ENCODE measurements around the gene TMEM88. TPM values are rescaled to one million over a fixed set of nuclear protein-coding genes. Genes with fewer than 3 reads are reported as not detected.
"Not testable (repeated sequence)": the region's sequence is repeated elsewhere in the genome, so short reads cannot be mapped to it uniquely, and the experiment has no call there.

Gene TMEM88
- total RNA-seq, 1 donor from 2014 or later: not detected

DNA sequence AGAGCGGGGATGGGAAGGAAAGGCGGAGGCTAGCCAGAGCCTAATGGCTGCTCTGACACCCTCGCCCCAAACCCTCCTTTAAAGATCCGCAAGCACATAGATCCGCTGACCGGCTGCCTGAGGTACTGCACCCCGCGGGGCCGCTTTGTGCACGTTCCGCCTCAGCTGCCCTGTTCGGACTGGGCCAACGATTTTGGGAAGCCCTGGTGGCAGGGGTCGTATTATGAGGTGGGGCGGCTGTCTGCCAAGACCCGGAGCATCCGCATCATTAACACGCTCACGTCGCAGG lies 3.6 kb downstream of the TMEM88 start:
- FAIRE-seq (no peak), DNase-seq (ENCODE audit: low read depth) (no peak)
- TF ChIP-seq, protein P1, sequence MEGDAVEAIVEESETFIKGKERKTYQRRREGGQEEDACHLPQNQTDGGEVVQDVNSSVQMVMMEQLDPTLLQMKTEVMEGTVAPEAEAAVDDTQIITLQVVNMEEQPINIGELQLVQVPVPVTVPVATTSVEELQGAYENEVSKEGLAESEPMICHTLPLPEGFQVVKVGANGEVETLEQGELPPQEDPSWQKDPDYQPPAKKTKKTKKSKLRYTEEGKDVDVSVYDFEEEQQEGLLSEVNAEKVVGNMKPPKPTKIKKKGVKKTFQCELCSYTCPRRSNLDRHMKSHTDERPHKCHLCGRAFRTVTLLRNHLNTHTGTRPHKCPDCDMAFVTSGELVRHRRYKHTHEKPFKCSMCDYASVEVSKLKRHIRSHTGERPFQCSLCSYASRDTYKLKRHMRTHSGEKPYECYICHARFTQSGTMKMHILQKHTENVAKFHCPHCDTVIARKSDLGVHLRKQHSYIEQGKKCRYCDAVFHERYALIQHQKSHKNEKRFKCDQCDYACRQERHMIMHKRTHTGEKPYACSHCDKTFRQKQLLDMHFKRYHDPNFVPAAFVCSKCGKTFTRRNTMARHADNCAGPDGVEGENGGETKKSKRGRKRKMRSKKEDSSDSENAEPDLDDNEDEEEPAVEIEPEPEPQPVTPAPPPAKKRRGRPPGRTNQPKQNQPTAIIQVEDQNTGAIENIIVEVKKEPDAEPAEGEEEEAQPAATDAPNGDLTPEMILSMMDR (IDR thresholded peaks at IDR 0.05; ENCODE audit: insufficient read depth, low read length, severe bottlenecking): peak; percentile 49
- Histone ChIP-seq H3K36me3 (ENCODE audit: control insufficient read depth, insufficient read depth, low read length) (peaks cover 8% of the 10 kb centered on the region), H3K4me3 (ENCODE audit: low read depth, low read length) (peak overlapping the region; percentile 56), H3K27me3 (ENCODE audit: control insufficient read depth, insufficient read depth, low read length) (no peaks in the 10 kb centered on the region)

DNA sequence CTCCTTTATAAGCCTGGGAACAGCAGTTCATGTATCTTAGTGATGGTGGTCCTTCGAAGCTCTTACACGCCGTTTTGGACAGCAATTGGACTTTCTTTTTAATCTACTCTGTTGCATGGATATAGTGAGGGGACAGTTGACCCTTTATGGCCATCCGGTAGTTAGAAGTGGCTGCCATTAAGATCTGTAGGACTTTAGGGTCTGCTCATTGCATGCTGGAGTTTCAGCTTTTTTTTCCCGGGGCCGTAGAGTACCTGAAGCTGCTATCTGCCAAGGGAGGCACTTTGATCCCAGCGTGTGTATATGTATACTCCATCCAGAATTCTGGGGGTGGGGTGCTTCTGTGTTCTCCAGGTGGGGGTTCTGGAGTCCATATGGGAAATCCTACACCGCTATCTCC lies 4.2 kb downstream of the TMEM88 start:
- Histone ChIP-seq H3K27me3 (ENCODE audit: control insufficient read depth, insufficient read depth, low read length) (no peaks in the 10 kb centered on the region), H3K4me3 (ENCODE audit: low read depth, low read length) (no peak overlapping the region), H3K36me3 (ENCODE audit: control insufficient read depth, insufficient read depth, low read length) (peaks cover 7% of the 10 kb centered on the region)
- FAIRE-seq: no peak
- TF ChIP-seq, protein P1 (IDR thresholded peaks at IDR 0.05; ENCODE audit: insufficient read depth, low read length, severe bottlenecking): no peak
- no peak for DNase-seq (ENCODE audit: low read depth)

DNA sequence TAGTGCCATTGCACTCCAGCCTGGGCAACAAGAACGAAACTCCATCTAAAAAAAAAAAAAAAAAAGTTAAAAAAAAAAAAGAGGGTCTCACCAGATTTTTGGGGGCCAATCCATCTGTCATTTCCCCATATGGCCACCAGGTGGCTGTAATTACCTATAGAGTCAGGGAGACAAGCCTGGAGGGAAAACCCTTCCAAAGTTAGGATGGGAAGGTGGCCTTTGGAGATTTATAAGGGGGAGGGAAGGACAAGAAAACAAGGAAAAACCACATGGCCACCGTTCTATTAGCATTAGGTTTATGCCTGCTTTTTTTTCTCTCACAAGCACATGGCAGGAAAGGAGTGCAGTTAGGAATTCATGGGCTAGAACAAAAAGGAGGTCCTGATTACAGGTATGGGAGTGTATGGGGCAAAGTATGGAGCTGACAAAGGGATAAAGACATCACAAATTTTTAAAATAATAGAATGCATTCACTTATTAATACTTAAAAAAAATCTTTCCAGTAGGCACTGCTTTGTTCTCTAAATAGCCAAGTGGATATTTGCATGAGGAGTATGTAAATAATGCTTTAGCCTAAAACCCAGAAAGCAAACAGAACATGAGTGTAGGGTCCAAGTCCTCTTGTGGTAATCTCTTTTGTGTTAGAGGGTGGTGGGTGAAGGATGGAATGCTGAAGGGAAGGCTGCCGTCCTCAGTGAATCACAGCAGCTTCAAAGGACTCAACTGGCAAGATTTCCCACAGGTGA lies 8.0 kb downstream of the TMEM88 start:
- DNase-seq (ENCODE audit: low read depth): peak; percentile 42
- Histone ChIP-seq H3K36me3 (ENCODE audit: control insufficient read depth, insufficient read depth, low read length) (no peaks in the 10 kb centered on the region), H3K4me3 (ENCODE audit: low read depth, low read length) (no peak overlapping the region), H3K27me3 (ENCODE audit: control insufficient read depth, insufficient read depth, low read length) (no peaks in the 10 kb centered on the region)
- TF ChIP-seq, protein P1 (IDR thresholded peaks at IDR 0.05; ENCODE audit: insufficient read depth, low read length, severe bottlenecking): peak; percentile 62
- FAIRE-seq: no peak

DNA sequence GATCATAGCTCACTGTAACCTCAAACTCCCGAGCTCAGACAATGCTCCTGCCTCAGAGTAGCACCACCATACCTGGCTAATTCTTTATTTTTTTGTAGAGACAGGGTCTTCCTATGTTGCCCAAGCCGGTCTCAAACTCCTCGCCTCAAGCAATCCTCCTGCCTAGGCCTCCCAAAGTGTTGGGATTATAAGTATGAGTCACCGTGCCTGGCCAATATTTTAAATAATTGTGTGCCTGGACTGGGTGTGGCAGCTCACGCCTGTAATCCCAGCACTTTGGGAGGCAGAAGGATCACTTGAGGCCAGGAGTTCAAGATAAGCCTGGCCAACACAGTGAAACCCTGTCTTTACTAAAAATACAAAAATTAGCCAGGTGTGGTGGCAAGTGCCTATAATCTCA lies 9.5 kb downstream of the TMEM88 start:
- H3K4me3 ChIP-seq (ENCODE audit: low read depth, low read length); H3K27me3 ChIP-seq (ENCODE audit: control insufficient read depth, insufficient read depth, low read length); DNase-seq (ENCODE audit: low read depth); H3K36me3 ChIP-seq (ENCODE audit: control insufficient read depth, insufficient read depth, low read length); FAIRE-seq: not testable (repeated sequence)

DNA sequence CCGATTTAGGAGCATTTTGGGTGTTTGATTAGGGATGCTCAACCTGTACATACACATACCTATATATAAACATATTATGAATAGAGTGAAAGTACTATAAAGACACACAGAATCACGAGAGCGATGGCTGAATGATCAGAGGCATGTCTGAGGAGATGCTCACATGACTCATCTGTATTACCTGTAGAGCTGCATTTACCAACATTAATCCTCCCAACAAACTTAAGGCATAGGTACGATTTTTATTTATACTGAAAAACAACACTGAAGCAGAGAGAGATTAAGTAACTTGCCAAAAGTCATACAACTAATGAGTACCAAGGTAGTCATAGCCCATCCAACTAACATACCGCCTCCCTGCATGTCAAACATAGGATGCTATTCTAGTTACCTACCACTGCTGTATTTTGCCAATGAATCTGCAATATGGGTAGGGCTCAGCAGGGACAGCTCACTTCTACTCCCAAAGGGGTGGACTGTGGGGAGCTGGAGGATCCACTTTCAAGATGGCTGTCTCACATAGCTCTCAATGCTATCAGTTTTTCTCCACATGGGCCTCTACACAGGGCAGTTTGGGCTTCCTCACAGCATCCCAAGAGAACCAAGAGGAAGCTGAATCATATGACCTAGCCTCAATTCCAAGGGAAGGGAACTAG lies 10.3 kb downstream of the TMEM88 start:
- peak; percentile 54 for DNase-seq (ENCODE audit: low read depth)
- TF ChIP-seq, protein P1 (IDR thresholded peaks at IDR 0.05; ENCODE audit: insufficient read depth, low read length, severe bottlenecking): no peak
- Histone ChIP-seq H3K27me3 (ENCODE audit: control insufficient read depth, insufficient read depth, low read length) (no peaks in the 10 kb centered on the region), H3K36me3 (ENCODE audit: control insufficient read depth, insufficient read depth, low read length) (no peaks in the 10 kb centered on the region), H3K4me3 (ENCODE audit: low read depth, low read length) (no peak overlapping the region)
- FAIRE-seq: no peak

DNA sequence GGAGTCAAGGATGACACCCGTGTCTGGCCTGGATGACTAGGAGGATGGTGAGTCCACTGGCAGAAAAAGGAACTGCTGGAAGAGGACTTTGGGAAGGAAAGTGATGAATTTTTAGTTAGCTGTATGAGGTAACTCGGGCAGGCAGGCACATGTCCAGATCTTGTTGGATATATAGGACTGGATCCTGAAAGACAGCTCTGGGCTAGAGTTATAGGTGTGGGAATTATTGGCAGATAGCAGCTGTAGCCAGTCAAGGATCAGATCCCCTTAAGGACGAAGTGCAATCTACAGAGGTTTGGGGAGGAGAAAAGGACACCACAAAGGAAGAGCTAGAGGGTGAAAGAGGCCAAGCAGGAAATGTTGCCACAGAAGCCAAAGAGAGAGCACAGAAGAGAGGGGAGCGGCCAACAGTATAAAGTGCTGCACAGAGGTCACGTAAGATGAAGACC lies 13.0 kb downstream of the TMEM88 start:
- peak; percentile 90 for DNase-seq (ENCODE audit: low read depth)
- H3K36me3 ChIP-seq (ENCODE audit: control insufficient read depth, insufficient read depth, low read length): no peaks in the 10 kb centered on the region

More for the DNA sequence above, 13.0 kb downstream of the TMEM88 start:
- no peak overlapping the region for H3K4me3 ChIP-seq (ENCODE audit: low read depth, low read length)
- H3K27me3 ChIP-seq (ENCODE audit: control insufficient read depth, insufficient read depth, low read length): no peaks in the 10 kb centered on the region
- no peak for FAIRE-seq
- TF ChIP-seq, protein P1 (IDR thresholded peaks at IDR 0.05; ENCODE audit: insufficient read depth, low read length, severe bottlenecking): no peak

Measured in bronchial epithelial cell (primary cell).